ENCODE measurements around the gene SCN1B.
A peak's percentile ranks its signal among the peaks of the same experiment; 100 is the strongest.

The SCN1B gene

DNA sequence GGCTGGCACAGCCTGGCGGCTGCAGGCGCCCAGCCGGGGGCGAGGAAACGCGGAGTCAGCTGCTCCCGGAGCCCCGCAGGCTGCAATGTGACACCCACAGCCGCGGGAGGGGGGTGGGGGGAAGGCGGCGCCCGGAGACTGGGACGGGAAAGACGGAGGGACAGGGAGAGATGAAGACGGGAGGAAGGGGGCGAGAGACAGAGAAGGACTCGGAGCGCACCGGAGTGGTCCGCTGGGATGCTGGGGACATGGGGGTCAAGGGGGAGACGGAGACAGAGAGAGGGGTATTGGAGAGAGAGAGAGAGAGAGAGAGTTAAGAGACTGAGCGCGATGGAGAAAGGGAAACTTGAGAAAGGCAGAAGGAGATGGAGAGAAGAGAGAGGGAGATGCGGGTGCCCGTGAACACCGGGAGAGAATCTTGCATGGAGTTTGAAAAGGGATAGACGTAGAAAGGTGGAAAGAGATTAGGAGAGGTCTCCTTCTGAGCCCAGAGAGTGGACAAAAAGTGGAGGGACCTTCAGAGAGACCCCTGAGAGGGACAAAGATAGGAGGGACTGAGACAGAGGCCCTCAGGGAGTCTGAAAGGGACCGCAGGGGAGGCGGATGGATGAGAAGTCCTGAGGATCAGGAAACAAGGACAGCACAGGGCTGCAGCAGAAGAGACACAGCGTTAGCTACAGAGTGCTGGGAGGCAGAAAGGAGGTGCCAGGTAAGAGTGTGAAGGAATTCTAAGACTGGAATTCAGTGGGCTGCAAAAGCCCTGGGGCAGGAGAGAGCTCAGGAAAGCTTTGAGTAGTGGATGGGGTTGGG, 1.0 kb downstream of the SCN1B start (continued):
- TF ChIP-seq ZNF239 (tag by site-specific recombination; IDR thresholded peaks at IDR 0.05) (no peak), ZNF140 (tag by site-specific recombination; IDR thresholded peaks at IDR 0.05) (no peak), OVOL3 (tag by site-specific recombination; IDR thresholded peaks at IDR 0.05) (no peak), ZNF629 (tag by site-specific recombination; IDR thresholded peaks at IDR 0.05) (peak; percentile 67), ZNF664 (tag by site-specific recombination; IDR thresholded peaks at IDR 0.05) (peak; percentile 15; the same call in 1 of the 2 replicates), ZNF211 (tag by site-specific recombination; IDR thresholded peaks at IDR 0.05; ENCODE audit: low read depth) (no peak), ZEB2 (tag by site-specific recombination; IDR thresholded peaks at IDR 0.05) (peak; percentile 96), ZSCAN23 (tag by site-specific recombination; IDR thresholded peaks at IDR 0.05) (peak; percentile 90), ZNF585B (tag by site-specific recombination; IDR thresholded peaks at IDR 0.05) (no peak), ZNF433 (tag by site-specific recombination; IDR thresholded peaks at IDR 0.05; ENCODE audit: low read depth) (no peak), ZBTB1 (tag by site-specific recombination; IDR thresholded peaks at IDR 0.05) (peak; percentile 91; the same call in 1 of the 2 replicates), KLF1 (tag by site-specific recombination; IDR thresholded peaks at IDR 0.05) (peak; percentile 80), GLIS2 (tag by site-specific recombination; IDR thresholded peaks at IDR 0.05) (peak; percentile 89), KLF10 (tag by site-specific recombination; IDR thresholded peaks at IDR 0.05) (no peak), ZBTB8A (tag by site-specific recombination; IDR thresholded peaks at IDR 0.05) (peak; percentile 91), SP7 (tag by site-specific recombination; IDR thresholded peaks at IDR 0.05) (peak; percentile 91), ZNF548 (tag by site-specific recombination; IDR thresholded peaks at IDR 0.05) (peak; percentile 70; the same call in 1 of the 2 replicates), ZNF138 (tag by site-specific recombination; IDR thresholded peaks at IDR 0.05; ENCODE audit: borderline replicate concordance) (peak; percentile 51; the same call in 1 of the 2 replicates)
- TF ChIP-seq, protein P1, sequence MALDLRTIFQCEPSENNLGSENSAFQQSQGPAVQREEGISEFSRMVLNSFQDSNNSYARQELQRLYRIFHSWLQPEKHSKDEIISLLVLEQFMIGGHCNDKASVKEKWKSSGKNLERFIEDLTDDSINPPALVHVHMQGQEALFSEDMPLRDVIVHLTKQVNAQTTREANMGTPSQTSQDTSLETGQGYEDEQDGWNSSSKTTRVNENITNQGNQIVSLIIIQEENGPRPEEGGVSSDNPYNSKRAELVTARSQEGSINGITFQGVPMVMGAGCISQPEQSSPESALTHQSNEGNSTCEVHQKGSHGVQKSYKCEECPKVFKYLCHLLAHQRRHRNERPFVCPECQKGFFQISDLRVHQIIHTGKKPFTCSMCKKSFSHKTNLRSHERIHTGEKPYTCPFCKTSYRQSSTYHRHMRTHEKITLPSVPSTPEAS (tag by site-specific recombination; IDR thresholded peaks at IDR 0.05), result 0 out of 2 replicates have a peak, but pooled peaks have one; percentile 26
- TF ChIP-seq, protein P2, sequence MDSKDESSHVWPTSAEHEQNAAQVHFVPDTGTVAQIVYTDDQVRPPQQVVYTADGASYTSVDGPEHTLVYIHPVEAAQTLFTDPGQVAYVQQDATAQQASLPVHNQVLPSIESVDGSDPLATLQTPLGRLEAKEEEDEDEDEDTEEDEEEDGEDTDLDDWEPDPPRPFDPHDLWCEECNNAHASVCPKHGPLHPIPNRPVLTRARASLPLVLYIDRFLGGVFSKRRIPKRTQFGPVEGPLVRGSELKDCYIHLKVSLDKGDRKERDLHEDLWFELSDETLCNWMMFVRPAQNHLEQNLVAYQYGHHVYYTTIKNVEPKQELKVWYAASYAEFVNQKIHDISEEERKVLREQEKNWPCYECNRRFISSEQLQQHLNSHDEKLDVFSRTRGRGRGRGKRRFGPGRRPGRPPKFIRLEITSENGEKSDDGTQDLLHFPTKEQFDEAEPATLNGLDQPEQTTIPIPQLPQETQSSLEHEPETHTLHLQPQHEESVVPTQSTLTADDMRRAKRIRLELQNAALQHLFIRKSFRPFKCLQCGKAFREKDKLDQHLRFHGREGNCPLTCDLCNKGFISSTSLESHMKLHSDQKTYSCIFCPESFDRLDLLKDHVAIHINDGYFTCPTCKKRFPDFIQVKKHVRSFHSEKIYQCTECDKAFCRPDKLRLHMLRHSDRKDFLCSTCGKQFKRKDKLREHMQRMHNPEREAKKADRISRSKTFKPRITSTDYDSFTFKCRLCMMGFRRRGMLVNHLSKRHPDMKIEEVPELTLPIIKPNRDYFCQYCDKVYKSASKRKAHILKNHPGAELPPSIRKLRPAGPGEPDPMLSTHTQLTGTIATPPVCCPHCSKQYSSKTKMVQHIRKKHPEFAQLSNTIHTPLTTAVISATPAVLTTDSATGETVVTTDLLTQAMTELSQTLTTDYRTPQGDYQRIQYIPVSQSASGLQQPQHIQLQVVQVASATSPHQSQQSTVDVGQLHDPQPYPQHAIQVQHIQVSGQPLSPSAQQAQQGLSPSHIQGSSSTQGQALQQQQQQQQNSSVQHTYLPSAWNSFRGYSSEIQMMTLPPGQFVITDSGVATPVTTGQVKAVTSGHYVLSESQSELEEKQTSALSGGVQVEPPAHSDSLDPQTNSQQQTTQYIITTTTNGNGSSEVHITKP (tag by site-specific recombination; IDR thresholded peaks at IDR 0.05), result peak; percentile 90
- TF ChIP-seq, protein P3, sequence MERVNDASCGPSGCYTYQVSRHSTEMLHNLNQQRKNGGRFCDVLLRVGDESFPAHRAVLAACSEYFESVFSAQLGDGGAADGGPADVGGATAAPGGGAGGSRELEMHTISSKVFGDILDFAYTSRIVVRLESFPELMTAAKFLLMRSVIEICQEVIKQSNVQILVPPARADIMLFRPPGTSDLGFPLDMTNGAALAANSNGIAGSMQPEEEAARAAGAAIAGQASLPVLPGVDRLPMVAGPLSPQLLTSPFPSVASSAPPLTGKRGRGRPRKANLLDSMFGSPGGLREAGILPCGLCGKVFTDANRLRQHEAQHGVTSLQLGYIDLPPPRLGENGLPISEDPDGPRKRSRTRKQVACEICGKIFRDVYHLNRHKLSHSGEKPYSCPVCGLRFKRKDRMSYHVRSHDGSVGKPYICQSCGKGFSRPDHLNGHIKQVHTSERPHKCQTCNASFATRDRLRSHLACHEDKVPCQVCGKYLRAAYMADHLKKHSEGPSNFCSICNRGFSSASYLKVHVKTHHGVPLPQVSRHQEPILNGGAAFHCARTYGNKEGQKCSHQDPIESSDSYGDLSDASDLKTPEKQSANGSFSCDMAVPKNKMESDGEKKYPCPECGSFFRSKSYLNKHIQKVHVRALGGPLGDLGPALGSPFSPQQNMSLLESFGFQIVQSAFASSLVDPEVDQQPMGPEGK (tag by site-specific recombination; IDR thresholded peaks at IDR 0.05), result peak; percentile 99
- TF ChIP-seq, protein P4, sequence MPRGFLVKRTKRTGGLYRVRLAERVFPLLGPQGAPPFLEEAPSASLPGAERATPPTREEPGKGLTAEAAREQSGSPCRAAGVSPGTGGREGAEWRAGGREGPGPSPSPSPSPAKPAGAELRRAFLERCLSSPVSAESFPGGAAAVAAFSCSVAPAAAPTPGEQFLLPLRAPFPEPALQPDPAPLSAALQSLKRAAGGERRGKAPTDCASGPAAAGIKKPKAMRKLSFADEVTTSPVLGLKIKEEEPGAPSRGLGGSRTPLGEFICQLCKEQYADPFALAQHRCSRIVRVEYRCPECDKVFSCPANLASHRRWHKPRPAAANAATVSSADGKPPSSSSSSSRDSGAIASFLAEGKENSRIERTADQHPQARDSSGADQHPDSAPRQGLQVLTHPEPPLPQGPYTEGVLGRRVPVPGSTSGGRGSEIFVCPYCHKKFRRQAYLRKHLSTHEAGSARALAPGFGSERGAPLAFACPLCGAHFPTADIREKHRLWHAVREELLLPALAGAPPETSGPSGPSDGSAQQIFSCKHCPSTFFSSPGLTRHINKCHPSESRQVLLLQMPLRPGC (tag by site-specific recombination; IDR thresholded peaks at IDR 0.05), result peak; percentile 56
- TF ChIP-seq, protein P5, sequence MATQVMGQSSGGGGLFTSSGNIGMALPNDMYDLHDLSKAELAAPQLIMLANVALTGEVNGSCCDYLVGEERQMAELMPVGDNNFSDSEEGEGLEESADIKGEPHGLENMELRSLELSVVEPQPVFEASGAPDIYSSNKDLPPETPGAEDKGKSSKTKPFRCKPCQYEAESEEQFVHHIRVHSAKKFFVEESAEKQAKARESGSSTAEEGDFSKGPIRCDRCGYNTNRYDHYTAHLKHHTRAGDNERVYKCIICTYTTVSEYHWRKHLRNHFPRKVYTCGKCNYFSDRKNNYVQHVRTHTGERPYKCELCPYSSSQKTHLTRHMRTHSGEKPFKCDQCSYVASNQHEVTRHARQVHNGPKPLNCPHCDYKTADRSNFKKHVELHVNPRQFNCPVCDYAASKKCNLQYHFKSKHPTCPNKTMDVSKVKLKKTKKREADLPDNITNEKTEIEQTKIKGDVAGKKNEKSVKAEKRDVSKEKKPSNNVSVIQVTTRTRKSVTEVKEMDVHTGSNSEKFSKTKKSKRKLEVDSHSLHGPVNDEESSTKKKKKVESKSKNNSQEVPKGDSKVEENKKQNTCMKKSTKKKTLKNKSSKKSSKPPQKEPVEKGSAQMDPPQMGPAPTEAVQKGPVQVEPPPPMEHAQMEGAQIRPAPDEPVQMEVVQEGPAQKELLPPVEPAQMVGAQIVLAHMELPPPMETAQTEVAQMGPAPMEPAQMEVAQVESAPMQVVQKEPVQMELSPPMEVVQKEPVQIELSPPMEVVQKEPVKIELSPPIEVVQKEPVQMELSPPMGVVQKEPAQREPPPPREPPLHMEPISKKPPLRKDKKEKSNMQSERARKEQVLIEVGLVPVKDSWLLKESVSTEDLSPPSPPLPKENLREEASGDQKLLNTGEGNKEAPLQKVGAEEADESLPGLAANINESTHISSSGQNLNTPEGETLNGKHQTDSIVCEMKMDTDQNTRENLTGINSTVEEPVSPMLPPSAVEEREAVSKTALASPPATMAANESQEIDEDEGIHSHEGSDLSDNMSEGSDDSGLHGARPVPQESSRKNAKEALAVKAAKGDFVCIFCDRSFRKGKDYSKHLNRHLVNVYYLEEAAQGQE (tag by site-specific recombination; IDR thresholded peaks at IDR 0.05), result peak; percentile 50; the same call in 1 of the 2 replicates

All from HEK293 (cell line).